HG02678 (cell line): ENCODE data around the gene DIPK2B.

Experiments used
- ATAC-seq: cut with Tn5 transposase; IDR thresholded peaks from one replicate; pipeline ENCODE4 v1.9.1; 2021; ENCODE audit warnings: mild to moderate bottlenecking, moderate library complexity; ENCODE audit not compliant: unreplicated experiment

The DIPK2B gene

DNA sequence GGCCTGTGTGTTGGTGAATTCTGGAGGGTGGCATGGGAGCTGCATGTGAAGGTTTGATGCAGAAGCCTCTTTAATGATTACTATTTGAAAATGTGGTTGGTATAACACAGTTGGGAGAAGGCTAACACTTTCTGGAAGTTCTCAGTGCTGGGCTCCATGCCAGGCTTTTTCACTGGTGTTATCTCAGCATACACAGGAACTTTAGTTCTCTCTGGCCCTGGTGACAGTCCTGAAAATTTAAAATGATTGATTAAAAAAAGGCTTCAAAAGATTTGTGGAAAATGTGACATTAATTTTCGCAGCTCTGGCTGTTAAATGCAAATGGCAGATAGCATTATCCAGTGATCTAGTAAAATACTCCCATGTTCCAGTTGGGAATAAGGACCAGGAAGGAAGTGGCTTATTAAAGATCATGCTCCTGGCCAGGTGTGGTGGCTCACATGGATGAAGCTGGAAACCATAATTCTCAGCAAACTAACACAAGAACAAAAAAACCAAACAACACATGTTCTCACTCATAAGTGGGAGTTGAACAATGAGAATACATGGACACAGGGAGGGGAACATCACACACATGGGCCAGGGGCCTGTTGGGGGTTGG lies 36.6 kb downstream of the DIPK2B start:
- ATAC-seq: no peak

DNA sequence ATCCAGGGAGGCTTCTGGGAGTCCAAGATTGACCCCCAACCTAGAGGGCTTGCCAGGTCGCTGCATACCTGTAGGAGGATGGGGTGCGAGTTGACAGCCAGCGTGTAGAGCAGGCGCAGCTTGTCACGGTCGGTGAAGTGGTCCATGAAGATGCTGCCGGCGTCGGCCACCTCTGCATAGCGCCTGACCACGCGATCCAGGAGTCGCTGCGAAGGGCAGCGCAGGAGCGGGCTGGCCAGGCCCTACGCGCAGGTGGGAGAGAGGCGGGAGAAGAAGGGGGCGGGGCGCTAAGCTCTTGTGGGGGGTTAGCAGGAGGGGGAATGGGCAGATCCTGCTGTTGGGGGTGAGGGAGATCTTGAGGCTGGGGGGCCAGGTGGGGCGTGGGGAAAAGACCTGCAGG lies 43.0 kb downstream of the DIPK2B start:
- no peak for ATAC-seq

DNA sequence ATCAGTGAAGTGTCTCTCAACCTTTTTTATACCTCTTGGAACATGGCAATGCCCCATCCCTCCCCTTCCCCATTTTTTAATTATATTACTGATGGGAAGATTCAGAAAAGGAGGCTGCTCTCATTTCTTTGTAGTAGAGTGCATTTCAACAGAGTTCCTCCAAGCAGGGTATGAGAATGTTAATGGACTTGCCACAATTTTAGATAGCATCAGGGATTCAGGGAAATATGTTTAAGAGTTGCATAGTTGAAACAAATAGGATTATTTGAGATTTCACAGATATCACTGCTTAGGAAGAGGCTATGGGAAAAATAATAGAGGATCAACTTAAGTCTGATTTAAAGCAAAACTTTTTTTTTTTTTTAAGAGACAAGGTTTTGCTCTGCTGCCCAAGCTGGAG lies 46.2 kb downstream of the DIPK2B start:
- ATAC-seq: no peak

DNA sequence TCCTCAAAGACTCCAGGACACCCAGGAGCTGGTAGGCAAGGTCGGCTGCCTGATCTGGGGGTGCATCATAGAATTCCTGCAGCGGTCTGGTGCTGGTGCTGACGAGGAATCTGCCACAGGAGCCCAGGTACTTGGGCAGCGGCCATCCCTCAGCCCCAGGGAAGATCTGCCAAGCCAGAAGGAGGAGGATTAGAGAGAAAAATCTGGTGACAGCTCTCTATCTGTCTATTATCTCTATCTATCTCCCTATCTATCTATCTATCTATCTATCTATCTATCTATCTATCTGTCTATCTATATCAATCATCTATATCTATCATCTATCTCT lies 46.7 kb downstream of the DIPK2B start:
- no peak for ATAC-seq
